GM21423 (cell line): ENCODE results near the gene STARD5.

Experiments used
- ATAC-seq: cut with Tn5 transposase; IDR thresholded peaks from one replicate; pipeline ENCODE4 v1.9.1; 2021; ENCODE audit warnings: mild to moderate bottlenecking, moderate library complexity; ENCODE audit not compliant: unreplicated experiment

The STARD5 gene

DNA sequence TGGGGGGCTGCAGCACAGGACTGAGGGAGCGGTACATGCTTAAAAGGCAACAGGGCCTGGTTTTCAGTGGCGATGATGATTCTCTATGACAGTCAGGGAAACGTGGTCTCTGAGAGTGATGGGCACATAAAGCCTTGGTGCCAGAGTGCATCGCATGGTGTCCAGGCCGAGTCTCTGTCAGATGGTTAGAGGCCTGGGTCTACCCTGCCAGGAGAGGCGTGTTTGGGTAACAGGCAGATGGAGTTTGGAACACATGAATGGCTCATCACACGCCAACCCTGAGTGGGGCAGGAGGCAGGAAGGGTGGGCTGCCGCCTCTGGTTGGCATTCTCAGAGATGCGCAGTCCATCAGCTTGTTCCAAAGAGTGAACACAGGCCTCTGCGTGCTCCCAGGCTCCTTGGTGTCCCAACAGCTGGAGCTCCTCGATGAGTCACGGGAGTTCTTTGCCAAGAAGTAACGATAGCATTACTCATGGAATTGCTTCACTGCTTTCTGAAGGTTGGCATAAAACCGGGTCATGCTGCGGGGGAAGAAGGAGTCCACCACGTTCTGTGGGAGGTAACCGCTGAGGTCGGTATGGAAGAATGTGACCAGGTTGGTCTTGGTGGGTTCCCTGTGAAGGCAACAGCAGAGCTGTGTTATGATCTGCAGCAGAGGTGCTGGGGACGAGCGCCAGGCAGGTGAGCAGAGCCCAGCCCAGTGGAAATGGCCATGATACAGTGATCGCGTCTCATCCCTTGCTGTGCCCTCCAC is 11.0 kb downstream of the STARD5 start:
- ATAC-seq = no peak

DNA sequence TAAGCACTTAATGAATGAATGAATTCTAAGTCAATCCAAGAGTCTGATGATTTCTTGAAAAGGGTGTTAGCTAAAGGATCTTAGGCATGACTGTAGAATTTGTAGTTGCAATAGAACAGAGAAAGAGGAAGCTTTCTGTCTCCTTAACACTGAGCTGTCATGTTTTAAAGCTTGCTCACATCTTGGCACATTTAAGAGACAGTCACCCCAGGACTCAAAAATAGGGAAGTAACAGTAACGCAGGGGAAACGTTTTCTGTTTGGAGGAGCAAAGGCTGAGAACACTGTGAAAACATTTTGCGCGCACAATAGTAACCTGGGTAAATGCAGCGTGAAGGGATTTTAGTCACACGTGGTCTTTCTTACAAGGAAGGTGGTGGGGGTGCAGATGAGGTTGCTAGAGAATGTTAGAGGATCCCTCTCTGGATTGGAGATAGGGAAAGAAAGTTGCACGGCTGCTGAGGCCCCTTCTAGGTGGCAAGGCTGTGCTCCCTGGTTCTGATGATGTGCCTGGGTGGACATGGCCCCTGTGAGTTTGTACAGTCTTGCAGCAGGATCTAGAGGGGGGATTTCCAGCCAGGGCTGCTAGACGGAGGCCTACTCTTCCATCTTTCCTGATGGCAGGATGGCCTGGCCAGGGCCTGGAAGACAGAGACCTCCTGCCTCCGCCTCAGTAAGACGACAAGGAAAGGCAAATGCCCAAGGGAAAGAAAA is 12.0 kb downstream of the STARD5 start:
- peak; percentile 63 for ATAC-seq

DNA sequence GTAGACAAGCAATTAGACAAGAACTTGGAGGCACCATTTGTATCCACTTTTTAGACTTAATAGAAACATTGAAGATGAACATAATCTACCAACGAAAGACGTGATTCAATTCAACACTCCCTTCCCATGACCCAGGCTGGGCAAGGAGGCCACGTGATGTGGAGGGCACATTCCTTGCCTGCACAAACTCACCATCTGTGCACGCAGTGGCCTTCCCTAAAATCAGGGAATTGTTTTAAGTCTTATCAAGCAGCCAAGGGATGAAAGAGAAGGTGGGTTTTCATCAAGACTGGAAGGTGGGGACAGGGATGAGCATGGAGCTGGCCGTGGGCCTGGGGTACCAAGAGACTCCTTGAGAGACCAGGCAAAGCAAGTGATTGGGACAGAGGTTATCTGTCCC is 13.5 kb downstream of the STARD5 start:
- ATAC-seq = no peak

DNA sequence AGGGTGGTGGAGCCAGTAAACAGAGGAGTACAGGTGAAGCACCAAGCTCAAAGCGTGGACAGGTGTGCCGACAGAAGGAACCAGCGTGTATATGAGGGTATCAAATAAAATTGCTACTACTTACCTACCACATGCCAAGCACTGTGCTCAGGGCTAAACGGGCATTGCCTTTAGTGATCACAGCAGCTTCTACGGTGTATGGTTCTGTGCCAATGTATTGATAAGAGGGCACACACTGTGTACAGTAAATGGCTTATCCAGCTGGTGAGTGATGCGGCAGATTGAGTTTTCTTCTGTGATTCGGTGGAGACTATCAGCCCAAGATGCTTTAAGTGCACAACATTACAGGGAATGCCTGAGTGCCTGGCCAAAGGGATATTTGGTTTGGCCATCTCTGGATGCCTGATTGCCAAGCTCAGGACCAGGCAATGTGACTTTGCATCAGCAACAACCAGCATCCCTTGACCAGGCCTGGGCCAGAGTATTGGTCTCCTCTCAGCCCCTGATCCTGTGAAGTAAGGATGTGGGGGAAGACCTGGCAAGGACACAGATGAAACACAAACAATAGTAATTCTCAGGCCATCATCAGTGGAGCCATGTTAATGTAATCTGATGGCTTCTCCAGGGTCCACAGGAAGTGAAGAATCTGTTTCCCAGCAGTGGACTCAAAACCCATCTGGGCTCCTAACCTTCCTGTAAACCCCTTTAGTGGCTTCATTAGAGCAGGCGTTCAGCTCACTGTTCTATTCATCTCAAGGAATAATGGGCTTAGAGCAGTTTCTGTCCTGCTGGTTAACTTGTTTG is 14.1 kb downstream of the STARD5 start:
- ATAC-seq = no peak

DNA sequence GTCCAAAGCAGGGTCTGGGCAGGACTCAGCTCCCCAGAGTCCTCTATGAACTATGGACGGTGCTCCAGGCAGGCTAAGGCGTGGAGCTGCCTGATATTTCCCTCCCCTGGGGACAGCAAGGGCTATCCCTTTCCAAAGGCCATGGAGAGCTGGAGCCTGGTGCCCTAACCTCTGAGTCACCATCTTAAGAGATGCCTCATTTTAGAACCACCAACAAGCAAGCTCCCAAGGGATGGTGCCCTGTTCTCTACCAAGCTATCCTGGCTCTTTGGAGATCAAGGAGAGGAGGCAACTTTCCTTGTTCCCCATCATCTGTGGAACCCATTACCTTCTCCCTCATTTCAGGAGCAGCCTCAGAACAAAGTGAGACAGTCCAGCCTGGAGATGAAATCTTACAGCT is 15.7 kb downstream of the STARD5 start:
- no peak for ATAC-seq

DNA sequence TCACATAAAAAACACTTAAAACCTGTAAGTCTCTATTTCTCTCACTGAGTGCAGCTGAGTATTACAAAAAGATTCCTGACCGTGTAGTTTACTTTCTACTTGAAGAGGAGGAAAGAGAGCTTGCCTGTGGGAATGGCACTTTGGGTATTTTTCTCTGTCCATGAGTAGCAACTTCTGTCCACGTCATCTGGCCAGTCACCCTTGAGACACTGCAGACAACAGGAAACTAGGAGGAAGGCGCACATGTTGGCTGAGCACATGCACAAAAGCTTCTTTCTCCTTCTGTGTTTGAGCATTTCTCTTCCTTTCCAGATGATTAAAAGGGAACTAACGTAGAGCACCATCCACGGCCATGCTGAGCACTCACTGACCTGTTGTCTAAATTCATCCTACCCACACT is 19.7 kb downstream of the STARD5 start:
- ATAC-seq = no peak

DNA sequence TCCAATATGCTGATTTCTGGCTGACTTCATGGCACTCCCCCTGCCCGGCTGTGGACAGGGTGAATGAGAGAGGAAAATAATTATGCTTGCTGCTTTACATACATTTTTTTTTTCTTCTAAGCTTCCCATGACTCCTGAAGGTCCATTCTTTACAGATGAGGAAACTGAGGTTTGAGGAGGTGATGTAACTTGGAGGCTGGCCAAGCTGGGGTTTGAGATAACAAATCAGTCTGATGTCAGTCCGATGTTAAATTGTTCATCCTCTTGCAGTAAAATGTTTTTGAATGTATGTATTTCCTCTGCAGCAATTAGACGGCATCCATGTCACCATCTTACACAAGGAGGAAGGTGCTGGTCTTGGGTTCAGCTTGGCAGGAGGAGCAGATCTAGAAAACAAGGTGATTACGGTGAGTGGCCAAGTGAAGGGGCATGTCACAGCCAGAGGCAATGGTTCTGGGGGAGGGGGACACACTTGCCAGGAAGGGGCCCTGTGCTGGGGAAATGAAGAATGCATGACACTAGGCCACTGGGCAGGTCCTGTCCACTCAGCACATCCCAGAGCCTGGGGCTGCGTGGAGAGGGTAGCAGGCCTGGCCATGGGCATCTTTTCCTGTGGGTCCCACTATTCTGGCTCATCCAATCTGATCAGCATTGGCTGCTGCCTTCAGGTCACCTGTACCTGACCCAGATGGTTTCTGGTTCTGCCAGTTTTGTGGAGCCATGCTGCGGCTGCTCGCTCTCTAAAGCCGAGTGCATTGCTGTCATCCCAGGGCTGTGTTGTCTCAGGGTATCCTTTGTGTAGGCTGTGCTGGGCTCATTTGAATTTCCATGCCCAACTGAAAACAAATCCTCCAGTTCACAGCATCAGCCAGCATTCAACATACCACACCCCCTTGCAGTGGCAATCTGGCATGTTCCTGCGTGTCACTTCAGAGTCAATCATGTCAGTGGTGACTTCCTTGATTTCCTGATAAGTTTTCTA is 20.4 kb downstream of the STARD5 start:
- no peak for ATAC-seq

DNA sequence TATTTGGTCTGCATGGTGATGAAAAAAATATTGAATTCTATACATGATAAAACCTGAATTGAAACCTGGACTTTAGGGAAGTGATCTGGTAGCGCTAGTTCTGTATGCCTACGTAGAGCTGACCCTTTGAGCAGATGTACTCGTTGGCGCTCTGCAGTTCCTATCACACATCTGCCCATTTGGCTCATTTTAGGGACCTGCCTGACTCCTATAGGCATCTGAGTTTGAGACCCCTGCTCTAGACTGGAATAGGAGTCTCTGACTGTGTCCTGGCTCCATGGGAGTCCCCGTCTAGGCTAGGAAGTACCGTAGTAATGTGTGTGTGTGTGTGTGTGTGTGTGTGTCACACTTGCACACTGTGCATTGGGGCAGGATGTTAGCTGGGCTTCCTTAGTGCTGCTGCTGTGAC is 21.2 kb downstream of the STARD5 start:
- ATAC-seq = no peak

DNA sequence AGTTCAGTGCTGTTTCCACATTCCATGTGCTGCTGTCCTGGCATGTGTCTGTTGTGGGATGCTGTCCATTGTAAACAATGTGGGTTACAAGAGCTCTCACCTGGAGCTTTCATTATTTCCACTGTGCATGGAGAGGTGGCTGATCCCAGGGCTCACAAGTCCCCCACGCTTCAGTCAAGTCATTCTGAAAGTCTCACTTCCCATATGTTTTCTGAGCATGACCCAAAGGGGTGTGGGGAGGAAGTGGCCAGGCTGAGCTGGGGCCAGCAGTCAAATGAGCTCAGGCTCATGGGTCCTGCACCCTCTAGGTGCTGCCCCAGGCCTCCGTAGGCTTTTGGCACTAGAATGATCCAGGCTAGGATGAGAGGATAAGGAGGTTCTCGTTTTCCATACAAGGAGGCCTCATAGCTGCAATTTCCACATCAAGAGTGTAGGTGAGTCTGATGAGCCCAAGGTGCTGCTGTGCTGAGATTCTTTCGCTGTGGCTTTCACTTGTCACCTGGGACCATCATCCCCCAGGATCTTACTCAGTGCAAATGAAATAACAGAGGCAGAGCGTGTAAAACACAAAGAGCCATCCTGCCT is 22.0 kb downstream of the STARD5 start:
- peak; percentile 71 for ATAC-seq

DNA sequence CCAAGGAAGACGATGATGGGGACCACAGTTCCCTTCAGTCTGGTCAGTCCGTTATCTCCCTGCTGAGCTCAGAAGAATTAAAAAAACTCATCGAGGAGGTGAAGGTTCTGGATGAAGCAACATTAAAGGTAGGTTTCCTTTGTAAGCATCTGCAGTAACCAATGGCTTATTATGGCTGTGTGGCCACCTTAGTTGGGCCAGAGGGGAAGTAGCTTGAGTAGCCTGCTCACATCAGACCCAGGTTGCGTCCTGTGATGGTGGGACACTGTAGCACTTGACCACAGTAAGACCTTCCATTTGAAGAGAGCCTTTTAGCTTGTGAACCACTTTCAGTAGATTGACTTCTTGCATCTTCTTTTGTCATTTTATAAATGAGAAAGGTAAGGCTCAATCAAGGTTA is 22.6 kb downstream of the STARD5 start:
- peak; percentile 18 for ATAC-seq

DNA sequence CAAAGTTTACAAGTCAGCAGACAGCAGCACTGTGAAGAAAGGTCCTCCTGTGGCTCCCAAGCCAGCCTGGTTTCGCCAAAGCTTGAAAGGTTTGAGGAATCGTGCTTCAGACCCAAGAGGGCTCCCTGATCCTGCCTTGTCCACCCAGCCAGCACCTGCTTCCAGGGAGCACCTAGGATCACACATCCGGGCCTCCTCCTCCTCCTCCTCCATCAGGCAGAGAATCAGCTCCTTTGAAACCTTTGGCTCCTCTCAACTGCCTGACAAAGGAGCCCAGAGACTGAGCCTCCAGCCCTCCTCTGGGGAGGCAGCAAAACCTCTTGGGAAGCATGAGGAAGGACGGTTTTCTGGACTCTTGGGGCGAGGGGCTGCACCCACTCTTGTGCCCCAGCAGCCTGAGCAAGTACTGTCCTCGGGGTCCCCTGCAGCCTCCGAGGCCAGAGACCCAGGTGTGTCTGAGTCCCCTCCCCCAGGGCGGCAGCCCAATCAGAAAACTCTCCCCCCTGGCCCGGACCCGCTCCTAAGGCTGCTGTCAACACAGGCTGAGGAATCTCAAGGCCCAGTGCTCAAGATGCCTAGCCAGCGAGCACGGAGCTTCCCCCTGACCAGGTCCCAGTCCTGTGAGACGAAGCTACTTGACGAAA is 24.2 kb downstream of the STARD5 start:
- ATAC-seq = no peak

DNA sequence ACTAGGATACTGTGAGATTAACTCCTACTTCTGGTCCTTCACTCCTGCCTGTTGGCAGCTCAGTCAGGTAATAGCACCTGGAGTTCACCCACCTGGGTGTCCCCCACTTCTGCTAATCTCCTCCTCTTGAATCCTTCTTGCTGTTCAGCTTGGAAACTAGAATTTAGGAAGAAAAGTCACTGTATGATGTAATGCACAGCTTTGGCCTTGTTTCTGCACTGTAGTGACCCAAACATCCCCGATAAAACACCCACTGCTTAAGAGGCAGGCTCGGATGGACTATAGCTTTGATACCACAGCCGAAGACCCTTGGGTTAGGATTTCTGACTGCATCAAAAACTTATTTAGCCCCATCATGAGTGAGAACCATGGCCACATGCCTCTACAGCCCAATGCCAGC is 24.8 kb downstream of the STARD5 start:
- ATAC-seq = no peak

DNA sequence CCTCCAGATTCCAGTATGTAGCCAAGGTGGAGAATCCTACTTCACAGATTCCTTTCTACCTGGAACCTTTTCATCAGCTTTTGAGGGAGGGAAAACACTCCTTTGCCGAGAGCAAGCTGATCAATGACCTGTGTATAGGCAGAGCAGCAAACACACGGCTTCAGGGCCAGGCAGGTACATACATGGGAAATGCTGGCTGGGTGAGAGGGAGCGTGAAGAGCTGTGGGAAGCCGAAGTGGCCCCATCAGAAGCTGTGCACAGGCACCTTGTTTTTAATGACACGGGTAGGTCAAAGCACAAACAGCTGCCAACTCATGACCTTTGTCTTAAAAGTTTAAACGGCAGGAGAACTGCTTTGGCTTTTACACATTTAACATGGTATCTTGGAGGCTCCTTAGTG is 25.3 kb downstream of the STARD5 start:
- ATAC-seq = no peak

DNA sequence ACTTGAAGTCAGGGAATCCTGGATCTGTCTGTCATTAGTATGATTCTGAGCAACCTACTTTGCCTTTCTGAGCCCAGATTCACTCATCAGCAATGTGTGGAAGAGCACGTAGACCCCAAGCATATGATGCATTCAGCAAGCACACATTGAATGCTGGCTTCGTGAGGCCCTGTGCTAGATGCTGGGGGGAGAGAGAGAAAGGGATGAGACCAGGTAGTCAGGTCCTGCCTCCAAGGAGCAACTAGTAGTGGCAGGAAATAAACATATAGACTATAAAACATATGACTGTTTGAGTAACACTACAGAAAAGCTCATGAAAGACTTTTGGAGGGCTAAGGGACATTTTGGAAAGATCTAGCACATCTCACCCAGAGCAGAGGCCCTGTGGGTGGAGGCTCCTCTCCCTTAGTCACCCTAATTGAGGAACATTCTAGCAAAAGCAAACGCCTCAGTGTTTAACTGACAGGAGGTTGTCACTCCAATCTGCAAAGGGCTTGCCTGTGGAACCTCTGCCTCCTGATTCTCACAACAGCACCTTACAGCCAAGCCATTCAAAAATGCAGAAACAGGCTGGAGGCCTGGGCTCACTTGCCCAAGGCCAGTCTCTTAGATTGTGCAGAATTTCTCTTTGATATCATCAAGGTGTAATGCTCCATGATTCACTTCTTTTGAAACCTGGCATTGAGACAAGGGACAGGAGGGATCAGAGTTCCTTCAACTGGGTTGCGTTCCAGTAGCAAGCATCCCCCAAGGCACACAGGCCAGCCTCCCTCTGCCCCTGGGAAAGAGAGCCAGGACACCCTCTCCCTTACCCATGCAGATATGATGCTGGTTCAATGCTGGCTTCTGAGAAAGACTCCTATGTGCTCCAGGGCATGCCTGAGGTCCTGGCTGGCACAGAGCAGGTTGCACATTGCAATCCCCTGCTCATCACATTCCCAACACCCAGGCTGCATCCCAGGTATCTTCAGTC is 26.1 kb downstream of the STARD5 start:
- no peak for ATAC-seq

DNA sequence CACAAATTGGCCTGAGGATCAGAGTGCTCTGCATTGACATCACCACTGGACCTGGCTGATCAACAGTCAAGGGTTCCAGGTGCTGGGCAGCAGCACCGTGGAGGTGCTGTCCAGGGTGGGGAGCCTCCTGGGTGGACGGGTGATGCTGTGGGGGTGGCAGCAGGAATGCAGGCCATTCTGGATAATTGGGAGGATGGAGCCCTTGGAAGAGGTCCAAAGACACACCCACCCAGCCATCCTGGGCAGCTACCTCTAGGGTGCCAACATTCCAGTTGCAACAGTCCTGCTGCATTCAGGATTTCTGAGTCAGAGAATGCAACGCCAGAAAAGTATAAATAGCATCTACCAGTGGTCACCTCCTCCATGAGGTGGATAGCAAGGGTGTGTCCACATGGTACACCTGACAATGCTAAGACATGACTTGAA is 26.8 kb downstream of the STARD5 start:
- no peak for ATAC-seq

DNA sequence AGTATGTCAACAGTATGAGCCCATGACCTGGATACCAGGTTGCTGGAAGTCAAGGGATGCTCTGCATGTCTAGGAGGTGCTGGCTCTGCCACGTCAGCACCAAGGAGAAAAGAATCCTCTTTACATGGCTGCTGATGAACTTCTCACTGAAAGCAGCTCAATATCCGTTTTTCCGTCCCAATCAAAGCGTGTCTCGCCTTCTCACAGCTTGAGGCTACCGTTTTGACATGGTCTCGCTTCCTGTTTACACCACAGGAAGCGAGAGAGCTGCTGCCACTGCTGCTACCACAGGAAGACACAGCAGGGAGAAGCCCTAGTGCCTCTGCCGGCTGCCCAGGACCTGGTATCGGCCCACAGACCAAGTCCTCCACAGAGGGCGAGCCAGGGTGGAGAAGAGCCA is 27.3 kb downstream of the STARD5 start:
- ATAC-seq = peak; percentile 36

DNA sequence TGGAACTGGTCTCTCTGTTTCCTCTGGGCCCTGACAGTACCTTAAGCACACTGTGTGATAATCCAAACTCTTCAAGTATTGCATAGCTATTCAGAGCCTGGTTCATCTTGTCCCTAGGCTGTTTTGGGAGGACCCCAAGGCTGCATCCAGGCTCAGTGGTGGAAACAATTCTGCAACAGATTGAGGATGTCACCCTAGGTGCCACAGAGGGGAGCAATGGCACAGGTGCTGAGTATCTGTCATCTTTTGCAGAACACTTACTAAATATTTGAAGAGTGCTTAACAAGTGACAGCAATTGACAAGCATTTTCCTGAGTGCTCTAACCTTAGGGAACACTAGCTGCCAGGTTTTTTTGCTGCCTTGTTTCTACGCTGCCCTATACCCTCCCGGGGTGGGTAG is 27.8 kb downstream of the STARD5 start:
- no peak for ATAC-seq

DNA sequence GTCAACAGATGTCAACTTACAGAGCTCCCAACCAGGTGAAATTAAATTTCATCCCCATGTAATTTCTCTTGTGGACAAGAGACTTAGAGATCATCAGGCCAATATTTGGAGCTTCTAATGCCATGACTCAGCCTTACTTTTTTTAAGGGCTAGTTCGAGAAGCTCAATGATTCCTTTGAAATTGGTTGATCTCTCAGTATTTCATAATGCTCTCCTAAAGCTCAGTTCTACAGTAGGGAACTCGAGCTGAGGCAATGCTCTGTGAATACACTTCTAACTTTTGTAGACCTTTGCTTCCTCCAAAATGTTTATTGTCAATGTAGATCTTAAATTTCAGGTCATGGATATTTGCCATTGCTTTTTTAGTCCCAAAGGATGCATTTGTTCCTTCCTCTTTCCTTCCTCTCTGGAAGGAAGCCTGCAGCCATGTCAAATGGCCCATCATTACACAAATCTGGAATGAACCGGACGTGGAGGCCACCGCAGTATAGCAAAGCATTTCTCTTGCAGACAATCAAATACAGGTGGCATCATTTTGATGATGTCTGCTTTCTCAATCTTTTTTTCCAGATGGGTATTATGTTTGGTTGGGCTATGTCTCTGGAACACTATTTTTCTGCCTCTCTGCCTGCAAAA is 28.3 kb downstream of the STARD5 start:
- ATAC-seq = no peak
